CD4-positive, alpha-beta T cell (primary cell): Measurements from ENCODE around the gene HNRNPL. TPM values are rescaled to one million over a fixed set of nuclear protein-coding genes. Genes with fewer than 3 reads are reported as not detected.

ENCODE experiments used
- ATAC-seq: fragments of 200-7000 bp; cut with Tn5 transposase; one replicate; pipeline ENCODE4 v1.10.0; 2022; ENCODE audit warnings: mild to moderate bottlenecking; ENCODE audit not compliant: poor library complexity
- CTCF ChIA-PET: fragments of 350-600 bp; sonication (Branson Sonifier 250); formaldehyde crosslinking; loops from one replicate; lab custom pipeline; 2021; ENCODE audit warnings: antibody characterized with exemption, inconsistent platforms; lab: Charles Lee
- POLR2A ChIA-PET: fragments of 350-600 bp; sonication (Branson Sonifier 250); formaldehyde crosslinking; loops from one replicate; lab custom pipeline; 2021; ENCODE audit warnings: antibody characterized with exemption, inconsistent platforms; lab: Charles Lee
- DNase-seq, 14 experiments: peaks; one replicate each; pipeline ENCODE4 v3.0.0-alpha.2; 2013 to 2020; ENCODE audit warnings: mixed read lengths in 2 of 14
- H3K27ac ChIP-seq, 2 donors: one replicate each; pipeline versions ENCODE4 v1.5.1 to v1.7.0; 2013; ENCODE audit warnings: low read length in 2 of 2, low read depth in 1 of 2, mild to moderate bottlenecking in 1 of 2
- H3K27me3 ChIP-seq, 2 experiments: 1 replicate in 1 of 2; 2 replicates in 1 of 2; pipeline versions ENCODE4 v1.6.1 to v1.7.0; 2013; ENCODE audit warnings: low read length in 2 of 2, control low read depth in 1 of 2, mild to moderate bottlenecking in 1 of 2, moderate library complexity in 1 of 2; ENCODE audit not compliant: insufficient read depth in 2 of 2, control insufficient read depth in 1 of 2
- H3K36me3 ChIP-seq: one replicate; pipeline ENCODE4 v1.6.1; 2013; ENCODE audit warnings: low read length, control low read depth; ENCODE audit not compliant: insufficient read depth
- H3K4me1 ChIP-seq: one replicate; pipeline ENCODE4 v1.6.1; 2013; ENCODE audit warnings: low read length, control low read depth; ENCODE audit not compliant: insufficient read depth
- H3K4me3 ChIP-seq: one replicate; pipeline ENCODE4 v1.5.1; 2013; ENCODE audit warnings: mild to moderate bottlenecking, low read length, moderate library complexity
- H3K9me3 ChIP-seq, 2 experiments: 1 replicate in 1 of 2; 2 replicates in 1 of 2; pipeline versions ENCODE4 v1.6.1 to v1.7.0; 2013; ENCODE audit warnings: low read length in 2 of 2, mild to moderate bottlenecking in 2 of 2, control low read depth in 1 of 2, moderate library complexity in 1 of 2; ENCODE audit not compliant: control insufficient read depth in 1 of 2, insufficient read depth in 1 of 2
- H3K27ac Mint-ChIP-seq: one replicate; pipeline ENCODE4 v1.8.0; 2020; ENCODE audit warnings: mixed read lengths
- H3K27me3 Mint-ChIP-seq: one replicate; pipeline ENCODE4 v1.8.0; 2021; ENCODE audit warnings: mixed read lengths
- H3K36me3 Mint-ChIP-seq: one replicate; pipeline ENCODE4 v1.8.0; 2021; ENCODE audit warnings: low read depth, mixed read lengths
- H3K4me1 Mint-ChIP-seq: one replicate; pipeline ENCODE4 v1.8.0; 2021; ENCODE audit warnings: low read depth, mixed read lengths
- H3K4me3 Mint-ChIP-seq: one replicate; pipeline ENCODE4 v1.8.0; 2020; ENCODE audit warnings: mild to moderate bottlenecking, mixed read lengths
- H3K9me3 Mint-ChIP-seq: one replicate; pipeline ENCODE4 v1.8.0; 2020; ENCODE audit warnings: mixed read lengths
- CTCF ChIP-seq: fragments of 200-600 bp; IDR thresholded peaks from one replicate; pipeline ENCODE4 v1.8.0; 2022; ENCODE audit warnings: antibody characterized with exemption, mild to moderate bottlenecking
- intact Hi-C, 2 experiments: fragments of 100-400 bp; cut with DNase I in 1 of 2; cut with micrococcal nuclease in 1 of 2; formaldehyde crosslinking; loops; one replicate each; pipeline versions ENCODE4 v1.15.1 to v1.9.0; 2023 to 2025; cut with DNase I, micrococcal nuclease
- total RNA-seq, 174 experiments: library from RNA in 2 of 174; stranded (reverse) in 2 of 174; gene quantifications; one replicate each; pipeline ENCODE4 v1.2.3 and lab custom pipeline; 2021 to 2026

HNRNPL gene
- total RNA-seq, 2 experiments from 2014 or later = 535 to 565 TPM

DNA sequence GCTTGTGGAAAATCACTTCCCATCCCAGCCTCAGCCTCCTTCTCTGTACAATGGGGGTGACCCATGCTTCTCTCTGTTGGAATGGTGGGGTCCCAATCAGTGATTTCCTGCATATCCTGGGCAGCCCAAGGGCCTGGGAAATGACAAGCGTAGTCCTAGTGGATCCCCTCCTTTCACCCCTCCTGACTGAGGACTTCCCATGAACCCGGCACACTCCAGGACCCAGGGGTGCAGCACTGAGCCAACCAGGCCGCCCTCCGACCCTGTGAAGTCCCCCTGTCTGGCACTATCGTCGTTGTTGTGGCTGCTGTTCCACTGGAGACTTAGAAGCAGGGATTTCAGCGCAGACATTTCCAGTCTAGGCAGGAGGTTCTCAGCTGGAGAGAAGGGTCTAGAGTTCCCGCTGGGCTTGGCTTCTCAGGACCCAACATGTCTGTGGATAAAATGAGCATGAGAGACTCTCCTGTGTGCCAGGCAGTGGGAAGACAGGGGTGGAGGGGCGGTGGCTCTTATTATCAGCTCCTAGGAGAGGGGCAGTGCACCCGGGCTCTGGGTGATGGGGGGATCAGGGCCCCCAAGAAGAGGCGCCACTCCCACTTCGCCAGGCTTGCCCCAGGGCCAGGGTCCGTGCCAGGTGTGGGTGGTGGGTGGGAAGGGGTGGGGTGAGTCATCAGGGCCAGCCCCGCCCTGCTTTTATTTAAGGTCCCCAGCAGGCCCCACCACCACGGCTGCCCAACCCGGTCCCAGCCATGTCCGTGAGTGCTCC lies 61.1 kb downstream of the HNRNPL start, which contains the start of gene LGALS7B:
Gene LGALS7B, plus strand, starts transcription at position 723 of the 766 bp plus-strand sequence. Its CDS starts 27 bp downstream, at position 750.
- no peaks in the 10 kb centered on the region for H3K27me3 ChIP-seq
- Mint-ChIP-seq H3K4me3 (no peak within 1 kb of the TSS), H3K36me3 (no peaks in the 10 kb centered on the region), H3K27ac (no peak within 1 kb of the TSS), H3K4me1 (peaks cover 5% of the 10 kb centered on the region), H3K9me3 (no peaks in the 10 kb centered on the region), H3K27me3 (no peaks in the 10 kb centered on the region)
- H3K27ac ChIP-seq = no peak within 1 kb of the TSS
- ChIA-PET POLR2A (no interaction called here), CTCF (interaction anchor here (1.2 kb wide), 1 partner anchor 142 kb away, joined by 3 read pairs; the partner anchor contains the start of genes MRPS12 and SARS2)
- ATAC-seq = no peak
- H3K9me3 ChIP-seq = no peaks in the 10 kb centered on the region
- TF ChIP-seq CTCF = no peak
- intact Hi-C loops = loop anchor here in 1 of 2 experiments (5.0 kb wide), 1 partner anchor 44 kb away; the partner anchor contains the start of gene ECH1
- no peak within 1 kb of the TSS for H3K4me3 ChIP-seq
- peaks cover 8% of the 10 kb centered on the region for H3K4me1 ChIP-seq
- no peak for DNase-seq
- no peaks in the 10 kb centered on the region for H3K36me3 ChIP-seq

- no peaks in the 10 kb centered on the region for H3K4me1 Mint-ChIP-seq
- Histone ChIP-seq H3K36me3 (no peaks in the 10 kb centered on the region), H3K4me3 (no peak overlapping the region), H3K27ac (no peak overlapping the region), H3K9me3 (no peaks in the 10 kb centered on the region), H3K27me3 (no peaks in the 10 kb centered on the region), H3K4me1 (no peaks in the 10 kb centered on the region)
- POLR2A ChIA-PET = interaction anchor here (1.4 kb wide), 2 partner anchors 12 to 17 kb away, joined by 4 to 5 read pairs; no protein-coding TSS in a partner anchor
- no peaks in the 10 kb centered on the region for H3K36me3 Mint-ChIP-seq
- TF ChIP-seq CTCF = no peak
- CTCF ChIA-PET = no interaction called here
- DNase-seq (no peak), ATAC-seq (no peak)
- intact Hi-C loops = loop anchor here in 1 of 2 experiments (2.0 to 5.0 kb wide), 2 partner anchors 18 to 46 kb away; partner anchors contain the start of gene ECH1
- H3K4me3 Mint-ChIP-seq = no peak overlapping the region
- no peaks in the 10 kb centered on the region for H3K9me3 Mint-ChIP-seq
- no peaks in the 10 kb centered on the region for H3K27me3 Mint-ChIP-seq
- H3K27ac Mint-ChIP-seq = no peak overlapping the region
Observed at GRCh38 chr19:38786572-38787265, 63.1 kb downstream of the HNRNPL start.

Other genes with a start within 250 kb of the HNRNPL start
- 100 to 1,000 TPM; 173 to 185 TPM for gene MAP4K1, start 232.0 kb downstream of the HNRNPL start, total RNA-seq
- gene EIF3K, start 230.8 kb downstream of the HNRNPL start, total RNA-seq = 100 to 1,000 TPM; 309 to 322 TPM
- 10 to 100 TPM; 70.3 to 84.0 TPM for gene ACTN4, start 202.3 kb downstream of the HNRNPL start, total RNA-seq
- 1 to 10 TPM; 1.6 to 2.0 TPM for gene CAPN12, start 105.5 kb downstream of the HNRNPL start, total RNA-seq
- not detected for gene LGALS7, start 76.5 kb downstream of the HNRNPL start, total RNA-seq
- gene LGALS7B, start 60.8 kb downstream of the HNRNPL start, total RNA-seq = not detected
- 1 to 10 TPM; 2.3 to 3.1 TPM for gene LGALS4, start 37.0 kb downstream of the HNRNPL start, total RNA-seq
- gene ECH1, start 18.2 kb downstream of the HNRNPL start, total RNA-seq = 10 to 100 TPM; 32.6 to 35.3 TPM
- 10 to 100 TPM; 19.5 to 21.3 TPM for gene RINL, start 28.3 kb upstream of the HNRNPL start, total RNA-seq
- gene SIRT2, start 49.6 kb upstream of the HNRNPL start, total RNA-seq = 10 to 100 TPM; 60.8 to 67.8 TPM
- 10 to 100 TPM; 29.3 to 30.1 TPM for gene NFKBIB, start 50.0 kb upstream of the HNRNPL start, total RNA-seq
- gene CCER2, start 62.2 kb upstream of the HNRNPL start, total RNA-seq = 1 to 10 TPM; 1.0 to 1.7 TPM
- 10 to 100 TPM; 18.7 to 22.8 TPM for gene SARS2, start 80.8 kb upstream of the HNRNPL start, total RNA-seq
- gene MRPS12, start 81.0 kb upstream of the HNRNPL start, total RNA-seq = 10 to 100 TPM; 13.7 to 15.4 TPM
- gene FBXO17, start 125.8 kb upstream of the HNRNPL start, total RNA-seq = not detected
- under 1 TPM in 1 of 2 experiments, not detected in 1; 0.11 TPM for gene FBXO27, start 182.6 kb upstream of the HNRNPL start, total RNA-seq
- not detected for gene ACP7, start 234.4 kb upstream of the HNRNPL start, total RNA-seq